Kidney tubule cell (primary cell): ENCODE results near the gene MYLIP.
A peak's percentile ranks its signal among the peaks of the same experiment; 100 is the strongest.

Experiments
- DNase-seq: peaks from one replicate; pipeline ENCODE4 v3.0.0-alpha.2; 2018; ENCODE audit warnings: low spot score

The MYLIP gene

GRCh38 chr6:16128759-16129622 lies at the start of gene MYLIP:
Gene MYLIP (plus strand): TSS chr6:16129086. CDS start chr6:16129323, 237 bp downstream.
- peak; percentile 93 for DNase-seq

- DNase-seq = no peak
Observed at GRCh38 chr6:16079354-16079753, 49.5 kb upstream of the MYLIP start.

GRCh38 chr6:16080204-16080603 lies 48.7 kb upstream of the MYLIP start:
- DNase-seq = no peak

GRCh38 chr6:16081326-16081725 lies 47.6 kb upstream of the MYLIP start:
- no peak for DNase-seq

- DNase-seq = no peak
Observed at GRCh38 chr6:16082361-16082760, 46.5 kb upstream of the MYLIP start.

- no peak for DNase-seq
Observed at GRCh38 chr6:16086965-16087364, 41.9 kb upstream of the MYLIP start.

- DNase-seq = no peak
Observed at GRCh38 chr6:16087386-16087785, 41.5 kb upstream of the MYLIP start.

- no peak for DNase-seq
Observed at GRCh38 chr6:16088409-16088808, 40.5 kb upstream of the MYLIP start.

GRCh38 chr6:16089232-16090062 lies 39.4 kb upstream of the MYLIP start:
- no peak for DNase-seq

- DNase-seq = no peak
Observed at GRCh38 chr6:16090452-16090851, 38.4 kb upstream of the MYLIP start.

- no peak for DNase-seq
Observed at GRCh38 chr6:16090920-16091319, 38.0 kb upstream of the MYLIP start.

GRCh38 chr6:16092140-16092539 lies 36.7 kb upstream of the MYLIP start:
- DNase-seq = no peak

- no peak for DNase-seq
Observed at GRCh38 chr6:16092990-16093389, 35.9 kb upstream of the MYLIP start.

GRCh38 chr6:16095180-16095579 lies 33.7 kb upstream of the MYLIP start:
- no peak for DNase-seq

- no peak for DNase-seq
Observed at GRCh38 chr6:16097382-16098171, 31.3 kb upstream of the MYLIP start.

- DNase-seq = no peak
Observed at GRCh38 chr6:16098211-16098610, 30.7 kb upstream of the MYLIP start.

GRCh38 chr6:16102208-16102607 lies 26.7 kb upstream of the MYLIP start:
- DNase-seq = no peak

- no peak for DNase-seq
Observed at GRCh38 chr6:16103722-16104121, 25.2 kb upstream of the MYLIP start.

- DNase-seq = no peak
Observed at GRCh38 chr6:16104624-16105433, 24.1 kb upstream of the MYLIP start.

GRCh38 chr6:16105854-16106253 lies 23.0 kb upstream of the MYLIP start:
- no peak for DNase-seq

GRCh38 chr6:16106991-16107787 lies 21.7 kb upstream of the MYLIP start:
- DNase-seq = no peak
